GM18519 (cell line): Measurements from ENCODE around the gene PPFIBP1.
"Not testable (repeated sequence)": the region's sequence is repeated elsewhere in the genome, so short reads cannot be mapped to it uniquely, and the experiment has no call there.

Source experiments
- ATAC-seq: cut with Tn5 transposase; IDR thresholded peaks from one replicate; pipeline ENCODE4 v1.9.1; 2021; ENCODE audit warnings: mild to moderate bottlenecking, moderate library complexity; ENCODE audit not compliant: unreplicated experiment, low FRiP score

PPFIBP1 gene

GRCh38 chr12:27585739-27586265 lies 61.8 kb downstream of the PPFIBP1 start:
- ATAC-seq, result no peak

- not testable (repeated sequence) for ATAC-seq
Measured at GRCh38 chr12:27588075-27588730, 64.2 kb downstream of the PPFIBP1 start.

- no peak for ATAC-seq
Measured at GRCh38 chr12:27588776-27589175, 64.8 kb downstream of the PPFIBP1 start.

- ATAC-seq, result no peak
Measured at GRCh38 chr12:27589419-27589818, 65.4 kb downstream of the PPFIBP1 start.

GRCh38 chr12:27591698-27592097 lies 67.7 kb downstream of the PPFIBP1 start:
- not testable (repeated sequence) for ATAC-seq

- no peak for ATAC-seq
Measured at GRCh38 chr12:27592548-27592947, 68.5 kb downstream of the PPFIBP1 start.

- ATAC-seq, result no peak
Measured at GRCh38 chr12:27593266-27593665, 69.3 kb downstream of the PPFIBP1 start.

- no peak for ATAC-seq
Measured at GRCh38 chr12:27595231-27595642, 71.2 kb downstream of the PPFIBP1 start.

- not testable (repeated sequence) for ATAC-seq
Measured at GRCh38 chr12:27598866-27599265, 74.9 kb downstream of the PPFIBP1 start.

GRCh38 chr12:27601056-27601828 lies 77.2 kb downstream of the PPFIBP1 start:
- ATAC-seq, result not testable (repeated sequence)

- no peak for ATAC-seq
Measured at GRCh38 chr12:27602516-27602915, 78.5 kb downstream of the PPFIBP1 start.

- no peak for ATAC-seq
Measured at GRCh38 chr12:27604431-27604830, 80.4 kb downstream of the PPFIBP1 start.

GRCh38 chr12:27606986-27607385 lies 83.0 kb downstream of the PPFIBP1 start:
- ATAC-seq, result no peak

GRCh38 chr12:27607591-27607990 lies 83.6 kb downstream of the PPFIBP1 start:
- no peak for ATAC-seq

GRCh38 chr12:27608890-27609289 lies 84.9 kb downstream of the PPFIBP1 start:
- ATAC-seq, result no peak

GRCh38 chr12:27610374-27610773 lies 86.4 kb downstream of the PPFIBP1 start:
- no peak for ATAC-seq

- no peak for ATAC-seq
Measured at GRCh38 chr12:27614386-27614785, 90.4 kb downstream of the PPFIBP1 start.

- no peak for ATAC-seq
Measured at GRCh38 chr12:27614866-27615265, 90.9 kb downstream of the PPFIBP1 start.

GRCh38 chr12:27615331-27615891 lies 91.4 kb downstream of the PPFIBP1 start:
- no peak for ATAC-seq

- ATAC-seq, result no peak
Measured at GRCh38 chr12:27616356-27617142, 92.5 kb downstream of the PPFIBP1 start.

GRCh38 chr12:27618836-27619235 lies 94.8 kb downstream of the PPFIBP1 start:
- ATAC-seq, result no peak
